SU-DHL-6 (cell line): ENCODE data around the gene FSIP2.

Source experiments
- H2AFZ ChIP-seq: fragments of 200-600 bp; sonication (generic); 2 replicates; pipeline ENCODE4 v1.6.1; 2014; ENCODE audit warnings: low read depth, mild to moderate bottlenecking, moderate library complexity, mixed read lengths, antibody characterized with exemption, low read length; ENCODE audit not compliant: severe bottlenecking
- H3F3A ChIP-seq: fragments of 200-600 bp; shearing (Covaris generic); 2 replicates; pipeline ENCODE4 v1.6.0; 2016; ENCODE audit warnings: antibody characterized with exemption, mild to moderate bottlenecking; ENCODE audit not compliant: insufficient read depth
- H3K27ac ChIP-seq: fragments of 200-600 bp; sonication (generic); 2 replicates; pipeline ENCODE4 v1.5.1; 2016; ENCODE audit warnings: low read depth, mild to moderate bottlenecking, low read length, moderate library complexity, mixed read lengths
- H3K27me3 ChIP-seq: fragments of 200-600 bp; sonication (generic), shearing (Covaris generic); 2 replicates; pipeline ENCODE4 v1.6.0; 2014; ENCODE audit warnings: mild to moderate bottlenecking, low read length
- H3K36me3 ChIP-seq: fragments of 200-600 bp; sonication (generic); 2 replicates; pipeline ENCODE4 v1.6.1; 2014; ENCODE audit warnings: mild to moderate bottlenecking, low read length, mixed read lengths
- H3K4me2 ChIP-seq: fragments of 300-600, 200-600 bp; shearing (Covaris generic), sonication (generic); 2 replicates; pipeline ENCODE4 v1.6.0; 2014; ENCODE audit warnings: low read length, low read depth, mild to moderate bottlenecking; ENCODE audit not compliant: poor library complexity, severe bottlenecking
- H3K4me3 ChIP-seq: fragments of 200-600 bp; sonication (generic); 2 replicates; pipeline ENCODE4 v1.5.1; 2014; ENCODE audit warnings: antibody characterized with exemption, low read length, mild to moderate bottlenecking, mixed read lengths; ENCODE audit not compliant: insufficient read depth, poor library complexity, severe bottlenecking
- H3K79me2 ChIP-seq: fragments of 200-600 bp; sonication (generic); 2 replicates; pipeline ENCODE4 v1.6.1; 2014; ENCODE audit warnings: mild to moderate bottlenecking, low read length, moderate library complexity; ENCODE audit not compliant: insufficient read depth
- H3K9ac ChIP-seq: fragments of 200-600 bp; sonication (generic); 2 replicates; pipeline ENCODE4 v1.7.0; 2014; ENCODE audit warnings: mild to moderate bottlenecking, low read length
- H3K9me2 ChIP-seq: fragments of 200-600 bp; sonication (generic); replicated peaks from 2 replicates; pipeline ENCODE4 v1.6.1; 2014; ENCODE audit warnings: low read length; ENCODE audit not compliant: insufficient read depth
- H3K9me3 ChIP-seq: fragments of 200-600 bp; sonication (generic); 2 replicates; pipeline ENCODE4 v1.6.1; 2014; ENCODE audit warnings: low read length, mixed read lengths; ENCODE audit not compliant: insufficient read depth
- H4K20me1 ChIP-seq: fragments of 200-600 bp; sonication (generic); 2 replicates; pipeline ENCODE4 v1.6.1; 2014; ENCODE audit warnings: low read depth, mild to moderate bottlenecking, antibody characterized with exemption, low read length, moderate library complexity, mixed read lengths
- CTCF ChIP-seq: fragments of 200-600 bp; sonication (generic); IDR thresholded peaks from one replicate; pipeline ENCODE4 v1.5.1; 2017; ENCODE audit warnings: antibody characterized with exemption, mild to moderate bottlenecking, low read length, moderate library complexity; ENCODE audit not compliant: insufficient read depth, poor library complexity, severe bottlenecking
- EZH2phosphoT487 ChIP-seq: fragments of 200-600 bp; sonication (generic), shearing (Covaris generic); conservative IDR thresholded peaks from 2 replicates; pipeline ENCODE4 v1.6.1; 2018; ENCODE audit warnings: mild to moderate bottlenecking, antibody characterized with exemption, low read length, moderate library complexity, mixed read lengths

Gene FSIP2

GRCh38 chr2:185828326-185828725 lies 89.7 kb downstream of the FSIP2 start:
- Histone ChIP-seq H3K9me2 (no peaks in the 10 kb centered on the region), H2AFZ (no peak overlapping the region), H4K20me1 (no peaks in the 10 kb centered on the region), H3K27ac (no peak overlapping the region), H3K9ac (no peak overlapping the region), H3K79me2 (no peaks in the 10 kb centered on the region), H3K4me2 (no peak overlapping the region), H3K27me3 (no peaks in the 10 kb centered on the region), H3K4me3 (no peak overlapping the region), H3K9me3 (no peaks in the 10 kb centered on the region; the same call in 1 of the 2 replicates), H3K36me3 (no peaks in the 10 kb centered on the region), H3F3A (no peaks in the 10 kb centered on the region)
- TF ChIP-seq CTCF (no peak), EZH2phosphoT487 (no peak)

- Histone ChIP-seq H3K4me2 (no peak overlapping the region), H2AFZ (no peak overlapping the region), H3F3A (no peaks in the 10 kb centered on the region), H3K27ac (no peak overlapping the region), H3K27me3 (no peaks in the 10 kb centered on the region), H3K9me3 (no peaks in the 10 kb centered on the region), H3K4me3 (no peak overlapping the region), H3K79me2 (no peaks in the 10 kb centered on the region), H3K9ac (no peak overlapping the region), H4K20me1 (no peaks in the 10 kb centered on the region), H3K36me3 (no peaks in the 10 kb centered on the region), H3K9me2 (no peaks in the 10 kb centered on the region)
- TF ChIP-seq EZH2phosphoT487 (no peak), CTCF (no peak)
Measured at GRCh38 chr2:185833864-185834263, 95.3 kb downstream of the FSIP2 start.

- Histone ChIP-seq H3K4me3 (no peak overlapping the region), H3K9me3 (no peaks in the 10 kb centered on the region), H3K27ac (no peak overlapping the region), H3K9ac (no peak overlapping the region), H3F3A (no peaks in the 10 kb centered on the region), H4K20me1 (no peaks in the 10 kb centered on the region), H3K36me3 (no peaks in the 10 kb centered on the region), H3K4me2 (no peak overlapping the region), H3K9me2 (no peaks in the 10 kb centered on the region), H3K27me3 (no peaks in the 10 kb centered on the region), H2AFZ (no peak overlapping the region), H3K79me2 (no peaks in the 10 kb centered on the region)
- no peak for TF ChIP-seq EZH2phosphoT487
- no peak for TF ChIP-seq CTCF
Measured at GRCh38 chr2:185835974-185836373, 97.4 kb downstream of the FSIP2 start.

GRCh38 chr2:185854885-185855284 lies 116.3 kb downstream of the FSIP2 start:
- Histone ChIP-seq H3K4me2 (no peak overlapping the region), H3K27ac (no peak overlapping the region), H3K9me2 (no peaks in the 10 kb centered on the region), H3K4me3 (no peak overlapping the region), H2AFZ (no peak overlapping the region), H3K9ac (no peak overlapping the region), H3K27me3 (no peaks in the 10 kb centered on the region), H3K79me2 (no peaks in the 10 kb centered on the region), H3K9me3 (no peaks in the 10 kb centered on the region), H3F3A (no peaks in the 10 kb centered on the region), H4K20me1 (no peaks in the 10 kb centered on the region), H3K36me3 (no peaks in the 10 kb centered on the region)
- TF ChIP-seq CTCF (no peak), EZH2phosphoT487 (no peak)
